DOHH2 (cell line): Measurements from ENCODE around the gene F13A1.

Source experiments
- H3F3A ChIP-seq: fragments of 200-600 bp; sonication (generic), shearing (Covaris generic); 2 replicates; pipeline ENCODE4 v1.6.0; 2016; ENCODE audit warnings: antibody characterized with exemption, mild to moderate bottlenecking; ENCODE audit not compliant: control insufficient read depth, insufficient read depth
- H3K27ac ChIP-seq: fragments of 200-600 bp; sonication (generic); 2 replicates; pipeline ENCODE4 v1.5.1; 2014; ENCODE audit warnings: low read depth, mild to moderate bottlenecking, low read length, moderate library complexity
- H3K27me3 ChIP-seq: fragments of 200-600 bp; sonication (generic); 2 replicates; pipeline ENCODE4 v1.6.1; 2014; ENCODE audit warnings: mild to moderate bottlenecking, low read length, mixed read lengths; ENCODE audit not compliant: control insufficient read depth
- H3K36me3 ChIP-seq: fragments of 200-600 bp; sonication (generic); 2 replicates; pipeline ENCODE4 v1.6.1; 2014; ENCODE audit warnings: mild to moderate bottlenecking, low read length, moderate library complexity, mixed read lengths; ENCODE audit not compliant: control insufficient read depth
- H3K4me1 ChIP-seq: fragments of 200-600 bp; sonication (generic); 2 replicates; pipeline ENCODE4 v1.6.1; 2014; ENCODE audit warnings: mild to moderate bottlenecking, low read length, mixed read lengths; ENCODE audit not compliant: control insufficient read depth
- H3K4me2 ChIP-seq: fragments of 200-600 bp; sonication (generic); 2 replicates; pipeline ENCODE4 v1.6.0; 2014; ENCODE audit warnings: mild to moderate bottlenecking, low read length, moderate library complexity
- H3K4me3 ChIP-seq: fragments of 200-600 bp; sonication (generic); 2 replicates; pipeline ENCODE4 v1.5.1; 2014; ENCODE audit warnings: mild to moderate bottlenecking, low read length, mixed read lengths
- H3K79me2 ChIP-seq: fragments of 200-600 bp; sonication (generic); 2 replicates; pipeline ENCODE4 v1.6.1; 2014; ENCODE audit warnings: mild to moderate bottlenecking, low read length, mixed read lengths; ENCODE audit not compliant: control insufficient read depth
- H3K9me2 ChIP-seq: fragments of 200-600 bp; sonication (generic); replicated peaks from 2 replicates; pipeline ENCODE4 v1.6.1; 2014; ENCODE audit warnings: mild to moderate bottlenecking, low read length, mixed read lengths; ENCODE audit not compliant: control insufficient read depth
- H3K9me3 ChIP-seq: fragments of 200-600 bp; sonication (generic); 2 replicates; pipeline ENCODE4 v1.6.1; 2014; ENCODE audit warnings: antibody characterized with exemption, low read length, mixed read lengths; ENCODE audit not compliant: control insufficient read depth, insufficient read depth
- H4K20me1 ChIP-seq: fragments of 200-600 bp; sonication (generic); 2 replicates; pipeline ENCODE4 v1.6.0; 2014; ENCODE audit warnings: low read depth, mild to moderate bottlenecking, antibody characterized with exemption, low read length, moderate library complexity; ENCODE audit not compliant: control insufficient read depth, insufficient read depth
- CTCF ChIP-seq: fragments of 200-600 bp; sonication (generic); IDR thresholded peaks from one replicate; pipeline ENCODE4 v1.5.1; 2014; ENCODE audit warnings: antibody characterized with exemption, mild to moderate bottlenecking, low read depth, low read length; ENCODE audit not compliant: poor library complexity, severe bottlenecking
- EZH2phosphoT487 ChIP-seq: fragments of 200-600 bp; sonication (generic); IDR thresholded peaks from 2 replicates; pipeline ENCODE4 v1.6.1; 2017; ENCODE audit warnings: borderline replicate concordance, mild to moderate bottlenecking, antibody characterized with exemption, low read length, moderate library complexity, mixed read lengths

F13A1 gene

GRCh38 chr6:6319952-6320811, at the start of gene F13A1:
F13A1 (minus strand) TSS chr6:6320662; CDS start chr6:6318664, 1,998 bp downstream.
- no peak for TF ChIP-seq EZH2phosphoT487
- no peak for TF ChIP-seq CTCF
- Histone ChIP-seq H3K4me2 (peak within 1 kb of the TSS; percentile 76), H3F3A (no peaks in the 10 kb centered on the region), H3K27me3 (peaks cover 9% of the 10 kb centered on the region), H3K4me1 (peaks cover 36% of the 10 kb centered on the region), H4K20me1 (no peaks in the 10 kb centered on the region), H3K9me2 (no peaks in the 10 kb centered on the region), H3K9me3 (no peaks in the 10 kb centered on the region), H3K36me3 (no peaks in the 10 kb centered on the region), H3K79me2 (no peaks in the 10 kb centered on the region), H3K4me3 (peak within 1 kb of the TSS; percentile 60), H3K27ac (no peak within 1 kb of the TSS)

DNA sequence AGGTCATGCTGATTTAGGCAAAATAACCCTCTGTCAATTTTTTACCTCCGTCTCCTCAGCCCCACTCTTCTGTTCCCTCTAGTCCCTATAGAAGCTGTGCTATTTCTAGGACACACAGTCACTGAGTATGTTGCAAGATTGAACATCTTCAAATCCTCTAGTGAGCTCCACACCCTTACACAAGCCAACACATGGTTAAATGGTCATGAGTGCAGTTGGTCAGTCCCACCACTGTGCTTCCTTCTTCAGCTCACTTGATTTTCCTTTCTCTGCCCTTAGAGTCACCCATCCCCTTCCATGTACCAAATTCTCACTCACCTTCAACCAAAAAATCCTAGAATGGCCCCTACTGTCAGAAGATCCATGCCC, 48.2 kb upstream of the F13A1 start:
- Histone ChIP-seq H3K4me3 (no peak overlapping the region), H3K4me2 (no peak overlapping the region), H3F3A (no peaks in the 10 kb centered on the region), H4K20me1 (no peaks in the 10 kb centered on the region), H3K36me3 (no peaks in the 10 kb centered on the region), H3K9me2 (no peaks in the 10 kb centered on the region), H3K9me3 (no peaks in the 10 kb centered on the region; the same call in 1 of the 2 replicates), H3K4me1 (no peaks in the 10 kb centered on the region), H3K27me3 (no peaks in the 10 kb centered on the region), H3K79me2 (no peaks in the 10 kb centered on the region), H3K27ac (no peak overlapping the region)
- TF ChIP-seq EZH2phosphoT487 (no peak), CTCF (no peak)

- Histone ChIP-seq H3K4me2 (no peak overlapping the region), H4K20me1 (no peaks in the 10 kb centered on the region), H3K79me2 (no peaks in the 10 kb centered on the region), H3K4me3 (no peak overlapping the region), H3K27me3 (no peaks in the 10 kb centered on the region), H3K4me1 (peaks cover 5% of the 10 kb centered on the region), H3K27ac (no peak overlapping the region), H3K9me2 (no peaks in the 10 kb centered on the region), H3K36me3 (no peaks in the 10 kb centered on the region), H3F3A (no peaks in the 10 kb centered on the region), H3K9me3 (no peaks in the 10 kb centered on the region; the same call in 1 of the 2 replicates)
- TF ChIP-seq EZH2phosphoT487: no peak
- TF ChIP-seq CTCF: no peak
Observed at GRCh38 chr6:6368040-6368683, 47.7 kb upstream of the F13A1 start.
